Fibroblast of skin of left biceps (primary cell): Measurements from ENCODE around the gene SHISAL1.

Experiments used
- DNase-seq, 2 experiments: peaks; one replicate each; pipeline ENCODE4 v3.0.0-alpha.2; 2013; ENCODE audit warnings: low read depth in 2 of 2

The SHISAL1 gene

DNA sequence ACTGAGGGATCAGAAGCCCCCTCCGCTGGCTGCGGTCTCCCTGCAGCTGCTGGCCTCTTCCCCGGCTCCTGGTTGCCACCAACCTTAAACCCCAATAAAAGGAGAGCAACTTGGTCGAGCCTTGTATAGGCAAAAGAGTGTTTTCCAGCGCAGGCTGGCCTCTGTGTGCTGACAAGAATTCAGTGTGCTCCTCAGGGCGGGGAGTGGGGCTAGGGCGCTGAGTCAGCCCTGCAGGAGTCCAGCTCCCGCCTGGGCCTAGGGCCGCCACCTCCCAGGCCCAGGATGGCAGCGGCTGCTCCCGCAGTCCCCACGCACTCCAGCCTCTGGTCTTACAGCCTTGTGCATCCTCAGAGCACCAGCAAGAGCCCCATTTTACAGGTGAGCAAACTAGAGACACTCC is at the start of gene SHISAL1:
TSS of gene SHISAL1 (minus strand) at position 186 of the 400 bp plus-strand sequence. CDS start 12,006 bp downstream, outside the sequence.
- no peak for DNase-seq

DNA sequence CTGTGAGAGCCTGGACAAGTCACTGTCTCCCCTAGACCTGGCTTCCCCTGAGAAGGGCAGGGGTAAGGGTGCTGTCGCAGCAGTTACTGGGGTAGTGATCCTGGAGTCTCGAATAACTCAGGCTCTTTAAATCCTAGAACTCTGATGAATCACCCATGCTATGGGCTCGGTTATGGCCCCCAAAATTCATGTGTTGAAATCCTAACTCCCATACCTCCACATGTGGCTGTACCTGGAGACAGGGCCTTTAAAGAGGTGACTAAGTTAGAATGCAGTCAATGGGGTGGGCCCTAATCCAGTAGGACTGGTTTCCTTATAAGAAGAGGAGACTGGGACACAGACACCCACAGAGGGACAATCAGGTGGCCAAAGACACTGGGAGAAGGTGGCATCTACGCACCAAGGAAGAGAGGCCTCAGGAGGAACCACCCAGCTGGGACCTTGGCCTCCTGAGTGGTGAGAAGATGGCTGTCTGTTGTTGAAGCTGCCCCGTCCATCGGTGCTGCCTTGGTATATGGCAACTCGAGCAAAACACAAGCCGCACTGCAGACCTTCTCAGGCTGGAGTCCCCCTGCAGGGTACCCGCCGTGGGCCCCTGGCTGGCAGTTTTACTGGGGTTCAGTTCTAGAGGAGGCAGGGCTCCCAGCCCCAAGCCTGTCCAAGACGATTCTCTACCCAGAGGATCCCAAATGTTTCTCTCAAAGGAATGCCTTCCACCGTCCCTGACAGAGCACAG is 48.8 kb upstream of the SHISAL1 start:
- DNase-seq = no peak

DNA sequence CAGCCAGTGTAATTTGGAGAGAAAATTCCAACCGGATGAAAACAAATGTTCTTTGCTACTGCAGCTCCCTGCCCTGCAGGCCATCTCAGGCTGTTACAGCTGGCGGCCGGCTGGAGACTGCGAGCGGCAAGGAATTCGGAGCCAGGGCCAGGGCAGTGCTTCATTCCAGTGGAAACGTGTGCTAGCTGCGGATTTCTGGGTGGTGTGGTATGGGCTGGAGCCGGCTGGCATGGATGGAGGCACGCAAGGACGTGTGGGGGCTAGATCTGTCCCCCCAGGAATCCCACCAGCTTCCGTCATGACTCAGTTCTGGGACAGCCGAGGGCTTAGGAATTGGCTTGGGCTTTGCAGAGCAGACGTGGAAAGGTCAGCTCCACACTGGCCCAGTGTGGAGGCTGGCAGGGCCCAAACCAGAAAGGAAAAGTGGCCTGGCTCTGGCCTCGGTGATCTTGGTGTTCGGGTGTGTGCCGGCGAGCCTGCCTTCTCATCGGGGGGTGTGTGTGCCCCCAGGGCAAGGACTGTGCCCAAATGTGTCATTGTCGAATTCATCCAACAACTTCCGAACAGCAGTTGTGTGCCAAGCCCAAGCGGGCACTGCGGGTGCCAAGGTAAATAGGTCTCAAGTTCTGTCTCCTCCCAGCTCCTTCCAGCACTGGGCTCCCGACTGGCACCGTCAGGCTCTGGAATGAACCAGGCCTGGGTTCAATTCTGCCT is 48.1 kb upstream of the SHISAL1 start:
- no peak for DNase-seq

DNA sequence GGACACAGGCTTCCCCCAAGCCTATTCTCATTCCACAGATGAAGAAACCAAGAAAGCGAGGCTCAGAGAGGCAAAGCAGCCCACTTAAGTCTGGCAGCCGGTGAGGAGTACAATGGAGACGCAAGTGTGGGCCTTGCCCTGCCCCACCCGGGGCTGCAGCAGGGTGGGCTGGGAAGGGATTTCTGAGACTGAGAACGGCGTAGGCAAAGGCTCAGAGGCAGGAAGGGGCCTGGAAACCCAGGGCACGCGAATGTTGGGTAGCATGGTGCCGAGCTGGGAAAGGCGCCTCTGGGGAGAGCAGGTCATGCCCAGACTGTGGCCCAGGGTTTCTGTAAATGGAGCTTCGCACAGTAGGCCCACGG is 47.5 kb upstream of the SHISAL1 start:
- DNase-seq = no peak

DNA sequence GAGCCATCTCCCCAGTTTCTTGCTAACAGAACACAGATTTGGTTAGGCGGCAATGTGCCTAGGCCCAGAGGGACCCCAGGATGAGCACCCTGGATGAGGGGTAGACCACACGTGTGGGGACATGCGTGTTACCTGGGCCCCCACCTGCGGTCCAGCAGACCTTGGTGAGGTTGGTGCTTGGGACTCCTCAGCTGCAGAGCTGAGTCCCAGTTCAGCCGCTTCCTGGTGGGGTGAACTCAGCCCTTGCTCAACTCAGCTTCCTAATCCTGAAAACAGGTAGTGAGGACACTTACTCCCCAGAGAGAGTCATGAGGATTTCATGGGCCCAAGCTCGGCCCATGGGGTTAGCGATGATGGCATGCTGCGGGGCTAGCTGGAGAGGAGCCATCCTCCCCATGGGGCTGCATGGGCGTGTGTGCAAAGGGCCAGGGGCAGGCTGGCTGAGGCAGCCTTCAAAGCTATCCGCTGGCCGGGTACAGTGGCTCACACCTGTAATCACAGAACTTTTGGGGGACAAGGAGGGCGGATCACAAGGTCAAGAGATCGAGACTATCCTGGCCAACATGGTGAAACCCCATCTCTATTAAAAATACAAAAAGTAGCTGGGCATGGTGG is 46.9 kb upstream of the SHISAL1 start:
- DNase-seq = no peak

DNA sequence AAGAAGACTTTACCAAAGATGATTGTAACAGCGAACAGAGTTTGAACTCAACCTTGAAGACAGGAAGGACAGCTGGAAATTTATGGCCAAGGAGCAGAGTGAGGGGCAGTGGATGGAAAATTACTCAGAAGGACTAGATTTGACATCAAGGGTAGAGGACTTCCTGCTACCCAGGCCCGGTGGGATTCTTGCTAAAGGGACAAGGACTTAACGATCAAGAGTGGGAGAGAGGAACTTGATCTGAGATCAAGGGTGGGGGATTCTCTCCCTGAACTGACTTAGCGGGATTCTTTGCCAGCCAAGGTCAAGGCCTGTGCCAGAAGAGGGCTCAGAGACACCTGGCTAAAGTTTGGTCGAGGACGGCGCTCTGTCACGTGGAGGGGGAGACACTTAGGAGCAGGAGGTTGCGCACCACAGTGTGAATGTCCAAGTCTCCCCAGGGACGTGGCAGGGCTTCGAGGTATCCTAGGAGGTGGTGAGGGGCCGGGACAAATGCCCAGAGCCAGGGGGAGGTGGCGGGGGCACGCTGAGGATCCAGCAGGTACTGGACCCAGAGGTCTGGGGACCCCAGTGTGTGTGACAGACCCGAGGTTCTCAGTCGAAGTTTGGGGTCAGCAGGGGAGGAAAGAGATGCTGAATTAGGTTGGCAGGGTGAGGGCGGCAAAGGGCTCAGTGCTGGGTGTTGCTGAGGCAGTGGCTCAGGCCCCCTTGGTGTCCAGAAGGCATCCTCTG is 46.1 kb upstream of the SHISAL1 start:
- no peak for DNase-seq

DNA sequence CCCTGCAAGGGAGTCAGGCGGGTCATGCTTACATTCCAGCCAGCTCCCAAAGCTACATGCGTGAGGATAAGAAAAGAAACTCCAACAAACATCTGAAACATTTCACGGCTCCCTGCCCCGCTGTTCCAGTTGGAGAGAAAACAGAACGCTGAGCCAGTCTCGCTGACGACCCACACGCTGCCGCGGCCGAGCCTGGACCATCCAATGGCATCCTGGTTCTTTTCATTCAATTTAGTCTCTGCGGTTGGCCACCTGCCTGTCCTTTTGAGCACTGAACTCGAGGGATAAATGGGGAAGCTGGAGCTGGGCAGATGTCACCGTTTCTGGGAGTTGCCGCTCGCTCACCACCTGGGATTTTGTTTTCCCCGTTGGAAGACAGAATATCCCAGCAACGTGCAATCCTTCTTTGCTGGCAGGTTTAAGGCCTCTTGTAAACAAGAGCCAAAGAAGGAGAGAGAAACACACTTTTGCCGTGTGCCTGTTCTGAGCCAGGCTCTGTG is 45.3 kb upstream of the SHISAL1 start:
- DNase-seq = no peak

DNA sequence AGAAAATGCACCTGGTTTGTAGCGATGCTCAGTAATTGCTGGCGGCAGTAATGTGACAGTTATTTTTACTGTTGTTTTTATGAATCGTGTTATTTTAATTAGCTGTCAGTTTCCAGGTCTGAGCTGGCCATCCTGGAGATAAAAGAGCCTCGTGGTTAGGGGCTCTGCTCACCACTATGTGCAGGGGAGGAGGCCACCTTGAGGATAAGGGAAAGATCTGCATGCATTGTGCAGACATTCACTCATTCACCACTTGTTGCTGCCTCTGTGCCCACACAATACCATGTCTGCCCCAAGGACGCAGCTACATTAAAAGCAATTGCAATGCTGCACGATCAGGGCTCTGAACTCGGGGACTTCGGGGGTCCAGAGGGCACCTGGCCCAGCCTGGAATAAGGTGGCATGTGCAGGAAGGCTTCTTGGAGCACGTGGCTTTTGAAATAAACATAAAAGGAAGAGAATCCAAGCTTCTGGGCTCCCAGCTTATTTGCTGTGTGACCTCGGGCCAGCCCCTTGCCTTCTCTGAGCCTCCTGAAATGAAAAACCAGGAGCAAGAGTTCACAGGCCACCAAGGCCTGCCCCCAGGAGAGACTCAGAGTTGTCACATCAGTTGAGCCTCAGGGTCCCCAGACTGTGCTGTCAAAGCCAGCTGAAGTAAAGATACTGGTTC is 44.7 kb upstream of the SHISAL1 start:
- no peak for DNase-seq

DNA sequence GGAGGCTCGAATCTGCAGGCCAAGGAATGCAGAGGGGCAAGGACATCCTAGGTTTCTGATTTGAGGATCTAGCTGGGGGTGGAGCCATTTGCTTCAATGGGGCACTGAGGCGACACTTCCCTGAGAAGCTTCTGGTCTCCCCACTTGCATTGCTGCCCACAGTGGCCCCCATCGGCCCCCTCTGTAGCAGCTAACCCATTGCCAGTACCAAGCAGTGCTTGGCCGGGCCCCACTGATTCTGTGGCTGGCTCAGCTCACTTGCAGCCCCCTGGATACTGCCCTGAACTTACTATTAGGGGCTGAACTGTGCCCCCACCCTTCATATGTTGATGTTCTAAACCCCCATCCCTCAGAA is 42.9 kb upstream of the SHISAL1 start:
- DNase-seq = no peak

DNA sequence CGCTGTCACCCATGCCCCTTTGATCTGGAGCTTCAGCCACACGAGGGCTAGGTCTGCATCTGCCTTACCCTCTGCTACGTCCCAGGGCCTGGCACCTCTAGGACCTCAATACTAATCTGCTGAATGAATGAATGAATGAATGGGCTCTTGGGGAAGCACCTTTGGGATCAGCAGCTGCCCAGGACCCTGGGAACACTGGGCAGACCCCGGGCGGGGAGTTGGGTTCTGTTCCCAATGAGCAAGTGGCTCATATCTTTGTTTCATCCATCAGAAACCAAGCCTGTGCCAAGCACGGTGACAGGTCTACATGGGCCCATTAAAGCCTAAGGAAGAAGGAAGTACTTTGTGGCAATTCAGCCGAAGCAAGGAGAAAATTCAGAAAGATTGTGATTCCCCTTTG is 41.5 kb upstream of the SHISAL1 start:
- no peak for DNase-seq

DNA sequence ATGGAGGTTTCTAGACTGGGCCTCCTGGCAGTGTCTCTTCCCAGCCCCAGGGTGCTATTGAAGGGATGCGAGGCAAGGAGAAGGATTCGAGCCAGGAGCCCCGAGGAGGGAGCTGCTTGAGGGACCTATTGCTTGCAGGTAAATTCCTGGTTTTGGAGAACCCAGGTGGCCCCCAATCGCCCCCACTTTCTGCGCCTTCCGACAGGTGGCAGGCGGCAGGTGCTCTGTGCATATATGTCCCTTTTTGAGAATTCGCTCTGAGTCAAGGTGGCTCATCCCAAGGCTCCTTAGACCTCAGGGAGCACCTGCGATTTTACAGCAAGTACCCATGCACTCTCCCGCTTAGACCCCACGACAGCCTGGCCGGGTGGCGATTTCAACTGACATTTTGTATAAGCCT is 40.3 kb upstream of the SHISAL1 start:
- DNase-seq = no peak

DNA sequence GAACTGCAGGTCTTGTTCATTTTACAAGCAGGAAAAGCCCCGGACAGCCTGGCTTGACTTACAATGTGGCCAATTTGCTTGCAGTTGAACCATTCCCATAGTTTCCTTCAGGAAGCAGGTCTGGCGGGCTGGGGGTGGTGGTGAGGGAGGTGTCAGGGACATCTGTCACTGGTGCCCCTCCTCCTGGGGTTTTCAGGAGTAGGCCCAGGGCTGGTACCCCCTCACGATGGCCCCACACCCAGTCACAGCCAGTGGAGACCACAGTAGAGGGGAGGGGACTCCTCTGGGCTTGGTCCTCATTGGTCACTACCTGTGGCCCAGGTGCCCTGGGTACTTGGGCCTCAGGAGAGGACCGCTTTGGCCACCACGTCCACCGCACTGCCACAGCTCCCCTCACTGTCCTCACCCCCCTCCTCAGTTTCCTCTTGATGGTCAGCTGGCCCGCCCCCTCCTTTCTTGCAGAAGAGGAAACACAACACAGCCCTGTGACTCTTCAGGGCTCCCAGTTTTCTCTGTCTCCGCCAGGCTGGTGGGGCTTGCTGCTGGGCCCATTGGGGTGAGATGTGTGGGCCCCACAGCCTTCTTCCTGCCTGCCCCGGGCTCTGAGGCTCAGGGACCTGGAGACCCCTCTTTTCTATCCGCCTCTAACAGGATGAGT is 39.8 kb upstream of the SHISAL1 start:
- no peak for DNase-seq

DNA sequence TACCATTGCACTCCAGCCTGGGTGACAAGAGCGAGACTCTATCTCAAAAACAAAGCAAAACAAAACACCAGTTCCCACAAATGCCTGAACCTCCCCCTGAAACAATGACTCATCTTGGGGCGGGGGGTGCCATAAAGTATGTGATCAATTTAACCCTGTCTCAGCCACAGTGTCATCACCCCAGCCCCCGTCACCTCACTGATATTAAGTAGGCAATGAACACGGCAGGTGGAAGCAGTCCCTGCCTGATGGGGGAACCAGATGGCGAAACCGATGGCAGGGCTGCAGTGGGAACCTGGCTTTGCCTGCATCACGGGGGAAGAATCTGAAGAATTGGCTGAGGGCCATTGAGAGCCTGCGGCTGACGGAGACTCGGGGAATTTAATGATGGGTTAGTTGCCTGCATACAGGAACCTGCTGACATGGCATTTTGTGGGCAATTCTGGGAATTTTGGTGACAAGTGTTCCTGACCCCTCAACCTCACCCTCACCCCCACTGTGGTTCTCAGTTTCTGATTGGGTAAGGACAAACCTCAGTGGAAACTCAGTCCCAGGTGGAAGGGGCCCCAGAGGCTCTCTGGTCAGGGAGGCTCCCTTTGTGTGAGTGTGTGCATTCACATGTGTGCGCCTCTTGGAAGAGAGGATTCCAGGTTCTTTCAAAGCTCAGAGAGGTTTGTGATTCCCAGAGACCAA is 39.1 kb upstream of the SHISAL1 start:
- DNase-seq = peak; percentile 66 to 67

DNA sequence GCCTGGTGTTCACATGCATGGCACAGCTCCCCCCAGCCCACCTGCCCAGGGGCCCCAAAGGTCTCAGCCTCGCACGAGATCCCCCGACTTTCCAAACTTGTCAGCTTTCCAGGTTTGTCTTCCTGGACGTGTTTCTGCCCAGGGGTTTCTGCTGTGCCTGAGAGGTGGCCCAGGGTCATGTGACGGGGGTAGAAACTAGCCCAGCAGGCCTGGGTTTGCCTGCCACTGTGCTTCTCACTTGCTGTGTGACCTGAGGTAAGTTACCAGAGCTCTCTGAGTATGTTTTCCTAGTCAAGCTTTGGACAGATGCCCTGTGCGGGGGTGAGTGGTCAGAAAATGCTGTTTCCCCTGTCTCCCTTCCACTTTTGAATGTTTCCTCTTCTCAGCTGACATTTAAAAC is 38.3 kb upstream of the SHISAL1 start:
- DNase-seq = no peak

DNA sequence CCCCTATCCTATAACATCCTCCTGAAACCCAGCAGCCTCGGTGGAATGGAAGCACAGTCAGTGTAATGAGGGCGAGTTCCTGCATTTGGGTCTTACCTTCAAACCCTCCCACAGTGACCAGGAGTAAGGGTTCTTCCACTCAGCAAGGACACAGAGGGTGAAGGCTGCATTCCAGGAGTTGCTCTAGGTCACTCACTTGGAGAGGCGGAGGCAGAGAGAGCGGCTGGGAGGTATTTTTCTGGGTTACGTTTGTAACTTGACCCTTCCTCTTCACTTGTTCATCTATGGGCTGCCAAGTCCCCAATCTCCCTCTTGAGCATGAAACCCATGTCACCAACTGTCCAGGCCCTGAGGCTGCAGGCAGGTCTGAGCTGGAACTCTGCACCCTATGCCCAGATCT is 36.8 kb upstream of the SHISAL1 start:
- no peak for DNase-seq

DNA sequence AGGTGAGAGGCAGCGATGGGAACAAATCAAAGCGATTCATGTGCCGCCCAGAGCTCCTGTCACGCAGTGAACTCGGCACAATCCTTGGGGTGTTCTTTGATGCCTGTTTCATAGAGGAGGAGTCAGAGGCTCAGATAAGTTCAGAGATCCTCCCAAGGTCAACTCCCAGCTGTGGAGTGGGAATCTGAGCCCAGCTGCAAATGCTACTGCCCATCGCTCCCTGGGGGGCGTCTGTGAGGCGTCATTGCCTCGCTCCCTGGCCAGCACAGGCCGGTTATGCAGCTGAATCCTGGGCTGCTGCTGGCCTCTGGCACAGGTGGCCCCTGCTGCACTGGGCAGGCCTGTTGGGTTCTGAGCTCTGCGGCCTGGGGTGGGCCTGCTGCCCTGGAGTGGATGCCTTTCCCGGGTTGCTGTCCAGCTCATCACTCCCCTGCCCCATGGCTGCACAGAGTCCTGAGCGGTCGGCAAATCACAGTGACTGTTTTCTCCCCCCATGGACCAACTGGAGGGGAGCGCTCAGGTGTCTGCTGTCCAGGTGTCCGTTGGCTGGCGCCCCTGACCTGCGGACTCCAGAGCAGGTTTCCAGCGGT is 36.3 kb upstream of the SHISAL1 start:
- DNase-seq = no peak

DNA sequence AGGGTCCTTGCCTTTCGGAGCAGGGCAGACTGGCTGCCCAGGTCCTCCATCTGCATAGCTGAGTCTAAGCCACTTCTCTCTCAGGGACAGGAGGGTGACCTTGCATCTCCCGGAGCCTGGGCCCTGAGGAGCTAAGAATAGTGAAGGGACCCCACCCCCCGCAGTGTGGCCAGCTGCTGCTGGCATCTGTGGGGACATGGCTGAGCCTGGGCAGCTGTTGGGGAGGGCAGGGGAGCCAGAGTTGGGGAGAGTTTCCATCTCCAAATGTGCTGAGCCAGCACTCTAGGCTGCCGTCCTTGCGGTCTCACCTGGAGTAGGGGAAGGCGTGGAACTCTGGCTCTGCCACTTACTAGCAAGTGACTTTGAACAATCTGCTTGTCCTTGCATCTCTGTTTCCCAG is 34.8 kb upstream of the SHISAL1 start:
- no peak for DNase-seq

DNA sequence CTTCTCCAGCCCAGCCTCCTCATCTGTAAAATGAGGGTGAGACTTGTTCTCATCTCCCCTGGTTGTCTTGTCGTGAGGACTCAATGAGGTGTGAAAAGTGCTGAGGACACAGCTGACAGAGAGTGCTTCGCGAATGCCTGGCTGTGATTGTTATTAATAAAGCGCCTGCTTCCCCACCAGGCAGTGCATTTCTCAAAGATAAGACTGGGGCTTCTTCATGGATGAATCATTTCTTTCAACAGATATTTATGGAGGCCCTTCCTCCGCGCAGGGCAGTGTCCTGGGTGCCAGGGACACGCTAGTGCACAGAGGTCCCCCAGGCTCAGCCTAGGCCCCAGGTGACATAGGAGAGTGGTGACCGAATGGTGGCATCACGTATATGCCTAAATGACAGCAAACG is 34.3 kb upstream of the SHISAL1 start:
- DNase-seq = no peak

DNA sequence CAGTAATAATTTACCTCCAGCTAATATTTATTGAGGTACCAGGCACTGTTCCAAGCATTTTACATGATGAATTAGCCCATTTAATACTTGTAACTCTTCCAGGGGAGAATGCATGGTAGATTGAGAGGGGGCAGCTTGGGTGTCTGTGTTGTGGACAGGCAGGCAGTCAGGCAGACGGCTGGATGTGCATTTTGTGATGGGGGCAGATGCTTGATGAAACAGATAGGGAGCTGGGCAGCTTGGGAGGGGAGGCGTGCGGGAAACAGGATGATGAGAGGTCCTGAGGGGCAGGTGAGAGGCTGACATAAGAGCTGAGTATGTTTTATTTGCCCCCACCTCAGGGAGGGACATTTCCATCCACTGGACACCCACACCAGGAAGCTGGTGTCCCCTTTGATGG is 33.1 kb upstream of the SHISAL1 start:
- DNase-seq = no peak

DNA sequence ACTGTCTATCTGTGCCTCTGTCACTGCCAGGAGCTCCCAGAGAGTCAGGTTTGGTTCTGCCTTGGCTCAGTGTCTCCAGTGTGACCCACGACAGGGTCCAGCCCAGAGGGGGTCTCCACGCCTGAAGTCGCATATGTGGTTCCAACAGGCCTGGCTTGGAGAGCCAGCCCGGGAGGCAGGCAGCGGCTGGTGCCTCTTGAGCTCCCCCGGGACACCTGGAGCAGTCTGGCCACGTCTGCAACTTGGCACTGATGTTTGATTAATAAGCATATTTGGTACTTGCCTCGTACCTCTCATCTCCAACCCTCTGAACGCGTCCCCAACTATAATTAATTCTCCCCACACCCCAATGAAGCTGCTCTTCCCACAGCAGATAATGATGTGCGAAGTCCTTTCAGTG is 31.7 kb upstream of the SHISAL1 start:
- no peak for DNase-seq
